NCI-H1092 treated with DMSO at 0.1 percent for 48 hours (cell line): ENCODE results near the gene KRT74.

Source experiments
- DNase-seq: peaks from one replicate; lab custom pipeline; 2025; lab: John Stamatoyannopoulos, UW

KRT74 gene

GRCh38 chr12:52573306-52573705 is 337 bp downstream of the KRT74 start:
- no peak for DNase-seq

GRCh38 chr12:52570511-52570910 is 3.1 kb downstream of the KRT74 start:
- DNase-seq = no peak

- DNase-seq = no peak
These were observed 5.5 kb downstream of the KRT74 start for GRCh38 chr12:52568111-52568510.

- no peak for DNase-seq
These were observed 6.8 kb downstream of the KRT74 start for GRCh38 chr12:52566847-52567291.

GRCh38 chr12:52564582-52564981 is 9.1 kb downstream of the KRT74 start:
- no peak for DNase-seq

- no peak for DNase-seq
These were observed 11.7 kb downstream of the KRT74 start for GRCh38 chr12:52561880-52562449.

GRCh38 chr12:52559979-52560378 is 13.7 kb downstream of the KRT74 start:
- no peak for DNase-seq

GRCh38 chr12:52558781-52559445 is 14.7 kb downstream of the KRT74 start:
- no peak for DNase-seq

- no peak for DNase-seq
These were observed 16.2 kb downstream of the KRT74 start for GRCh38 chr12:52557476-52557875.

GRCh38 chr12:52555577-52555976 is 18.1 kb downstream of the KRT74 start:
- no peak for DNase-seq

GRCh38 chr12:52552681-52553195 is 20.9 kb downstream of the KRT74 start, which contains the start of gene KRT71:
TSS of gene KRT71 (minus strand) at chr12:52553145. CDS start at chr12:52553077, 68 bp downstream.
- DNase-seq = no peak

- no peak for DNase-seq
These were observed 21.6 kb downstream of the KRT74 start for GRCh38 chr12:52552055-52552454.

- no peak for DNase-seq
These were observed 22.3 kb downstream of the KRT74 start for GRCh38 chr12:52551216-52551865.

GRCh38 chr12:52546126-52546525 is 27.5 kb downstream of the KRT74 start:
- DNase-seq = no peak

- no peak for DNase-seq
These were observed 29.4 kb downstream of the KRT74 start for GRCh38 chr12:52543985-52544883.

- no peak for DNase-seq
These were observed 30.8 kb downstream of the KRT74 start for GRCh38 chr12:52542785-52543318.

GRCh38 chr12:52542157-52542556 is 31.5 kb downstream of the KRT74 start:
- DNase-seq = no peak

GRCh38 chr12:52541709-52542108 is 31.9 kb downstream of the KRT74 start:
- no peak for DNase-seq

- no peak for DNase-seq
These were observed 33.1 kb downstream of the KRT74 start for GRCh38 chr12:52540531-52540930.

GRCh38 chr12:52539821-52540173 is 33.8 kb downstream of the KRT74 start:
- no peak for DNase-seq

GRCh38 chr12:52539083-52539820 is 34.4 kb downstream of the KRT74 start:
- peak; percentile 70 for DNase-seq
